A673 (cell line): Measurements from ENCODE around the gene CCDC13.

Source experiments
- EZH2 ChIP-seq: fragments of 200-600 bp; sonication (generic); IDR thresholded peaks from 2 replicates; pipeline ENCODE4 v1.6.1; 2017; ENCODE audit warnings: borderline replicate concordance, low read depth, mild to moderate bottlenecking, mixed read lengths, antibody characterized with exemption, low read length; ENCODE audit not compliant: poor library complexity, severe bottlenecking
- TF ChIP-seq, protein P1 (sequence below): fragments of 300-800, 200-600 bp; sonication (generic); conservative IDR thresholded peaks from 2 replicates; pipeline ENCODE4 v1.5.1; 2017; ENCODE audit warnings: low read depth, mild to moderate bottlenecking, antibody characterized with exemption, low read length, moderate library complexity, mixed read lengths

DNA sequence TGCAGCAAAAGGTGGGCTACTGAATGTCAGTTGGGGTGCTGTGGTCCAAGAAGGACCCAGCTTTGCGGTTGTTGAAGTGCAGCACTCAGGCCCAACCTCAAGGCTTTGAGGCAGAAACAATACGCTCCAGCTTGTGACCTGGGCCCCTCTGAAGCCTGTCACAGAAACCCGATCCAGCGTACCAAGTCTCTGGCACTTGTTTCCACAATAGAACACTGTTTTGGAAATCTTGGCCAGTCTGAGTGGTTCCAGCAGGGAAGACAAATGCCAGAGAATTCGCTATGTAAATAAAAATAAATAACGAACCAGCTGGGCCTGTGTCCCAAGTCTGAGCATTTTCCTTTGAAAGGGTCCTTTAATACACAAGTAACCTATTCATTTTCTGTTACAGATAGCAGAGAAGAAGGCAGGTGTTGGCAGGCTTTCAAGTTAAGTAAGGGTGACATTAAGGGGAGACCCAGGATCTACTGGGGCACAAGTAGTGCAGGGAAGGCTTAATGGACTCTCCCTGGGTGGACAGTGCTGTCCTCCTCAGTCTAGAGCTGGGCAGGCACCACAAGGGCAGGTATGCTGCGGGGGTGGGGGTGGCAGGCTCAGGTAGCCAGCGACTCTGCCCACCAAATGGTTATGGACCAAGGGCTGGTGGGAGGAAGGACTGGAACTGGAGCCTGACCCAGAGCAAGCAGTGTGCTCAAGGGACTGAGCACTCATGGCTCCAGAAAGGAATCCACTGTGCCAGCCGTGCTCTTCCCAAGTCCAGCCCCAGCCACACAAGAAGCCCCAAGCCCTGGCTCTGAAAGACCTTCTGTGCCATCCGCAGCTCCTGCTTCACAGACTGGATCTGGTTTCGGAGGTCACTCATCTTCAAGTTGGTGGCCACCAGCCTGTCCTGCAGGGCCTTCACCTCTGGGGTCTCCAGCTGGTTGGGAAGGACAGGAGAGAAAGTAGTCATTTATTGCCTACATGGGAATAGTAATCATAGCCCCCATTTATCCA, 26.3 kb downstream of the CCDC13 start:
- TF ChIP-seq, protein P1, sequence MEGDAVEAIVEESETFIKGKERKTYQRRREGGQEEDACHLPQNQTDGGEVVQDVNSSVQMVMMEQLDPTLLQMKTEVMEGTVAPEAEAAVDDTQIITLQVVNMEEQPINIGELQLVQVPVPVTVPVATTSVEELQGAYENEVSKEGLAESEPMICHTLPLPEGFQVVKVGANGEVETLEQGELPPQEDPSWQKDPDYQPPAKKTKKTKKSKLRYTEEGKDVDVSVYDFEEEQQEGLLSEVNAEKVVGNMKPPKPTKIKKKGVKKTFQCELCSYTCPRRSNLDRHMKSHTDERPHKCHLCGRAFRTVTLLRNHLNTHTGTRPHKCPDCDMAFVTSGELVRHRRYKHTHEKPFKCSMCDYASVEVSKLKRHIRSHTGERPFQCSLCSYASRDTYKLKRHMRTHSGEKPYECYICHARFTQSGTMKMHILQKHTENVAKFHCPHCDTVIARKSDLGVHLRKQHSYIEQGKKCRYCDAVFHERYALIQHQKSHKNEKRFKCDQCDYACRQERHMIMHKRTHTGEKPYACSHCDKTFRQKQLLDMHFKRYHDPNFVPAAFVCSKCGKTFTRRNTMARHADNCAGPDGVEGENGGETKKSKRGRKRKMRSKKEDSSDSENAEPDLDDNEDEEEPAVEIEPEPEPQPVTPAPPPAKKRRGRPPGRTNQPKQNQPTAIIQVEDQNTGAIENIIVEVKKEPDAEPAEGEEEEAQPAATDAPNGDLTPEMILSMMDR = no peak
- no peak for TF ChIP-seq EZH2
